GM23248 (cell line): ENCODE measurements around the gene CST4. TPM values are rescaled to one million over a fixed set of nuclear protein-coding genes. Genes with fewer than 3 reads are reported as not detected.
"Not testable (repeated sequence)": the region's sequence is repeated elsewhere in the genome, so short reads cannot be mapped to it uniquely, and the experiment has no call there.

Experiments
- DNase-seq: peaks from one replicate; pipeline ENCODE4 v3.0.0-alpha.2; 2015
- H2AFZ ChIP-seq: fragments of 200-600 bp; sonication (generic); 2 replicates; pipeline ENCODE4 v1.6.1; 2016; ENCODE audit warnings: antibody characterized with exemption
- H3F3A ChIP-seq: fragments of 200-600 bp; sonication (generic); 2 replicates; pipeline ENCODE4 v1.6.1; 2016; ENCODE audit warnings: mild to moderate bottlenecking, antibody characterized with exemption, mixed run types; ENCODE audit not compliant: insufficient read depth
- H3K27ac ChIP-seq: fragments of 200-600 bp; sonication (generic); 2 replicates; pipeline ENCODE4 v1.5.1; 2016; ENCODE audit warnings: mild to moderate bottlenecking
- H3K27me3 ChIP-seq: fragments of 200-600 bp; sonication (generic); replicated peaks from 2 replicates; pipeline ENCODE4 v1.6.1; 2016; ENCODE audit warnings: mild to moderate bottlenecking; ENCODE audit not compliant: insufficient read depth
- H3K36me3 ChIP-seq: fragments of 200-600 bp; sonication (generic); 2 replicates; pipeline ENCODE4 v1.6.1; 2016; ENCODE audit warnings: low read depth, mild to moderate bottlenecking
- H3K4me1 ChIP-seq: fragments of 200-600 bp; sonication (generic); 2 replicates; pipeline ENCODE4 v1.6.1; 2016; ENCODE audit warnings: mild to moderate bottlenecking; ENCODE audit not compliant: insufficient read depth
- H3K4me2 ChIP-seq: fragments of 200-600 bp; sonication (generic); one replicate; pipeline ENCODE4 v1.6.1; 2016; ENCODE audit warnings: mild to moderate bottlenecking; ENCODE audit not compliant: unreplicated experiment
- H3K4me3 ChIP-seq: fragments of 200-600 bp; sonication (generic); 2 replicates; pipeline ENCODE4 v1.5.1; 2016; ENCODE audit warnings: mild to moderate bottlenecking
- H3K79me2 ChIP-seq: fragments of 200-600 bp; sonication (generic); 2 replicates; pipeline ENCODE4 v1.6.1; 2016; ENCODE audit warnings: mild to moderate bottlenecking; ENCODE audit not compliant: insufficient read depth
- H3K9ac ChIP-seq: fragments of 200-600 bp; sonication (generic); 2 replicates; pipeline ENCODE4 v1.6.1; 2016; ENCODE audit warnings: mild to moderate bottlenecking
- H3K9me2 ChIP-seq: fragments of 200-600 bp; sonication (generic); 2 replicates; pipeline ENCODE4 v1.6.1; 2016; ENCODE audit warnings: mixed run types, mild to moderate bottlenecking, moderate library complexity; ENCODE audit not compliant: insufficient read depth
- H3K9me3 ChIP-seq: fragments of 200-600 bp; sonication (generic); one replicate; pipeline ENCODE4 v1.6.1; 2017; ENCODE audit warnings: low read depth
- H4K20me1 ChIP-seq: fragments of 200-600 bp; sonication (generic); 2 replicates; pipeline ENCODE4 v1.6.0; 2016; ENCODE audit not compliant: insufficient read depth
- EZH2 ChIP-seq: fragments of 200-600 bp; sonication (generic); IDR thresholded peaks from 2 replicates; pipeline ENCODE4 v1.6.1; 2018; ENCODE audit warnings: antibody characterized with exemption, mild to moderate bottlenecking; ENCODE audit not compliant: insufficient read depth, poor library complexity, severe bottlenecking
- EZH2phosphoT487 ChIP-seq: fragments of 200-600 bp; sonication (generic); IDR thresholded peaks from 2 replicates; pipeline ENCODE4 v1.6.1; 2018; ENCODE audit warnings: antibody characterized with exemption, moderate library complexity, mild to moderate bottlenecking, low read depth; ENCODE audit not compliant: insufficient read depth
- WGBS, 2 experiments: methylation state at CpG; one replicate each; pipeline ENCODE4 v1.1.6; 2015 to 2017; ENCODE audit warnings: low lambda C conversion rate in 2 of 2, low coverage in 1 of 2; ENCODE audit errors: missing lambda C conversion rate in 2 of 2; 5-methylcytosine and 5-hydroxymethylcytosine counted together
- in situ Hi-C: fragments of 300-500 bp; cut with MboI; formaldehyde crosslinking; loops from 2 replicates; pipeline ENCODE4 v1.15.0; 2020
- polyA plus RNA-seq: library from polyadenylated mRNA; unstranded; fragments of >200 nt; fragmentation: Nextera tagmentation; extraction: Ambion mirVana; gene quantifications from 2 replicates; pipeline ENCODE4 v1.2.1, GENCODE V29; 2016
- total RNA-seq: library from RNA; depleted of rRNA; stranded (reverse); fragments of >200 nt; shearing (Covaris generic); gene quantifications from 2 replicates; pipeline ENCODE4 v1.2.3, GENCODE V29; 2014

Gene CST4
- total and polyA plus RNA-seq, 2 experiments from 2014 or later, result not detected

- H3F3A ChIP-seq, result no peaks in the 10 kb centered on the region
- H3K9me2 ChIP-seq, result no peaks in the 10 kb centered on the region
- in situ Hi-C loops, result loop anchor here (25.0 kb wide), 1 partner anchor 298 kb away; the partner anchor contains the start of gene GGTLC1
- H3K27ac ChIP-seq, result no peak overlapping the region
- peaks cover 6% of the 10 kb centered on the region for H3K4me1 ChIP-seq
- 62 to 63% methylated on average over 3 of the region's 3 CpGs for WGBS, 2 experiments
- no peak overlapping the region for H3K4me2 ChIP-seq
- no peaks in the 10 kb centered on the region for H3K36me3 ChIP-seq
- no peaks in the 10 kb centered on the region for H3K79me2 ChIP-seq
- H3K4me3 ChIP-seq, result no peak overlapping the region
- no peaks in the 10 kb centered on the region for H3K9me3 ChIP-seq
- H3K9ac ChIP-seq, result no peak overlapping the region
- H3K27me3 ChIP-seq, result no peaks in the 10 kb centered on the region
- DNase-seq, result no peak
- TF ChIP-seq EZH2phosphoT487 (no peak), EZH2 (no peak)
- no peaks in the 10 kb centered on the region for H4K20me1 ChIP-seq
- H2AFZ ChIP-seq, result no peak overlapping the region
These were observed 507 bp upstream of the CST4 start for GRCh38 chr20:23689399-23689690.

GRCh38 chr20:23687986-23688385, 852 bp downstream of the CST4 start:
- Histone ChIP-seq H3K36me3 (no peaks in the 10 kb centered on the region), H4K20me1 (no peaks in the 10 kb centered on the region), H3K4me3 (no peak overlapping the region), H3K9ac (no peak overlapping the region), H3K27ac (no peak overlapping the region), H3K4me1 (peaks cover 5% of the 10 kb centered on the region), H3K9me2 (no peaks in the 10 kb centered on the region), H3K27me3 (no peaks in the 10 kb centered on the region), H3K79me2 (no peaks in the 10 kb centered on the region), H3K9me3 (no peaks in the 10 kb centered on the region), H3F3A (no peaks in the 10 kb centered on the region), H3K4me2 (no peak overlapping the region), H2AFZ (no peak overlapping the region)
- TF ChIP-seq EZH2 (no peak), EZH2phosphoT487 (no peak)
- no peak for DNase-seq
- in situ Hi-C loops, result loop anchor here (25.0 kb wide), 1 partner anchor 299 kb away; the partner anchor contains the start of gene GGTLC1
- WGBS, 2 experiments, result 51 to 55% methylated on average over 3 of the region's 3 CpGs

GRCh38 chr20:23686046-23686750, 2.6 kb downstream of the CST4 start:
- Histone ChIP-seq H3K9ac (no peak overlapping the region), H3K36me3 (no peaks in the 10 kb centered on the region), H4K20me1 (no peaks in the 10 kb centered on the region), H3K4me1 (no peaks in the 10 kb centered on the region), H3K9me3 (no peaks in the 10 kb centered on the region), H3K4me2 (no peak overlapping the region), H3K4me3 (no peak overlapping the region), H3K79me2 (no peaks in the 10 kb centered on the region), H3F3A (no peaks in the 10 kb centered on the region), H3K27ac (no peak overlapping the region), H3K9me2 (no peaks in the 10 kb centered on the region), H3K27me3 (no peaks in the 10 kb centered on the region), H2AFZ (no peak overlapping the region)
- in situ Hi-C loops, result loop anchor here (25.0 kb wide), 1 partner anchor 301 kb away; the partner anchor contains the start of gene GGTLC1
- 61 to 79% methylated on average over 4 of the region's 4 CpGs for WGBS, 2 experiments
- DNase-seq, result no peak
- TF ChIP-seq EZH2, result no peak
- no peak for TF ChIP-seq EZH2phosphoT487

- H3K4me3 ChIP-seq, H3K9me2 ChIP-seq, H3K9me3 ChIP-seq, H4K20me1 ChIP-seq, H3K9ac ChIP-seq, H3K4me2 ChIP-seq, H3K27ac ChIP-seq, H3F3A ChIP-seq, H3K4me1 ChIP-seq, H3K36me3 ChIP-seq, DNase-seq, H3K27me3 ChIP-seq, H2AFZ ChIP-seq, H3K79me2 ChIP-seq: not testable (repeated sequence)
- in situ Hi-C loops, result loop anchor here (25.0 kb wide), 1 partner anchor 302 kb away; the partner anchor contains the start of gene GGTLC1
- 52 to 53% methylated on average over 2 to 4 of the region's 4 CpGs for WGBS, 2 experiments
These were observed 3.3 kb downstream of the CST4 start for GRCh38 chr20:23685529-23685896.
